ENCODE data around the gene LMTK3.

GRCh38 chr19:48444129-48444935 lies 67.3 kb downstream of the LMTK3 start:
- TF ChIP-seq BACH2 (CRISPR knock-in tag; IDR thresholded peaks at IDR 0.05; ENCODE audit: borderline replicate concordance) (no peak), ZFP3 (CRISPR knock-in tag; IDR thresholded peaks at IDR 0.05) (no peak), ARNTL (CRISPR knock-in tag; IDR thresholded peaks at IDR 0.05; ENCODE audit: borderline replicate concordance, low read depth) (no peak), CREB5 (CRISPR knock-in tag; IDR thresholded peaks at IDR 0.05; ENCODE audit: low read depth) (no peak), PATZ1 (CRISPR knock-in tag; IDR thresholded peaks at IDR 0.05; ENCODE audit: borderline replicate concordance) (no peak), ESRRG (CRISPR knock-in tag; IDR thresholded peaks at IDR 0.05) (no peak), GLIS3 (CRISPR knock-in tag; IDR thresholded peaks at IDR 0.05) (no peak), TCF4 (CRISPR knock-in tag; IDR thresholded peaks at IDR 0.05; ENCODE audit: borderline replicate concordance) (no peak)

Measured in SK-N-SH treated with all-trans-retinoic acid at 6 μM for 48 hours (cell line).